Naive B cell (primary cell): ENCODE measurements around the gene TMPRSS3. TPM values are rescaled to one million over a fixed set of nuclear protein-coding genes. Genes with fewer than 3 reads are reported as not detected.

Experiments used
- ATAC-seq, 2 donors: fragments of 150-1000 bp; cut with Tn5 transposase; 2 replicates each; pipeline ENCODE4 v1.10.0; 2021; ENCODE audit warnings: low read depth in 2 of 2, mild to moderate bottlenecking in 2 of 2, moderate library complexity in 2 of 2
- DNase-seq: peaks from one replicate; pipeline ENCODE4 v3.0.0; 2022
- H3K27ac Mint-ChIP-seq, 6 donors: one replicate each; pipeline ENCODE4 v1.8.0; 2020 to 2022; ENCODE audit warnings: mild to moderate bottlenecking in 6 of 6, mixed read lengths in 6 of 6, moderate library complexity in 5 of 6, inconsistent platforms in 2 of 6
- H3K27me3 Mint-ChIP-seq, 3 donors: one replicate each; pipeline ENCODE4 v1.8.0; 2021 to 2022; ENCODE audit warnings: mixed read lengths in 3 of 3, mild to moderate bottlenecking in 1 of 3
- H3K36me3 Mint-ChIP-seq, 2 donors: one replicate each; pipeline ENCODE4 v1.8.0; 2020 to 2022; ENCODE audit warnings: mixed read lengths in 2 of 2, inconsistent platforms in 1 of 2, mild to moderate bottlenecking in 1 of 2
- H3K4me1 Mint-ChIP-seq, 3 donors: one replicate each; pipeline ENCODE4 v1.8.0; 2020 to 2022; ENCODE audit warnings: mixed read lengths in 3 of 3, inconsistent platforms in 1 of 3, mild to moderate bottlenecking in 1 of 3, moderate library complexity in 1 of 3
- H3K4me3 Mint-ChIP-seq, 8 donors: one replicate each; pipeline ENCODE4 v1.8.0; 2020 to 2022; ENCODE audit warnings: mild to moderate bottlenecking in 8 of 8, mixed read lengths in 8 of 8, moderate library complexity in 8 of 8, inconsistent platforms in 2 of 8
- H3K9me3 Mint-ChIP-seq, 7 donors: one replicate each; pipeline ENCODE4 v1.8.0; 2020 to 2022; ENCODE audit warnings: mixed read lengths in 7 of 7, mild to moderate bottlenecking in 5 of 7, inconsistent platforms in 2 of 7, moderate library complexity in 1 of 7
- polyA plus RNA-seq, 6 donors: library from polyadenylated mRNA; unstranded; fragments of 300-500 nt; fragmentation: Illumina TruSeq; gene quantifications; one replicate each; pipeline ENCODE4 v1.2.3, GENCODE V29; 2021; ENCODE audit warnings: low read depth in 6 of 6

The TMPRSS3 gene
- polyA plus RNA-seq, 6 donors from 2014 or later: not detected

DNA sequence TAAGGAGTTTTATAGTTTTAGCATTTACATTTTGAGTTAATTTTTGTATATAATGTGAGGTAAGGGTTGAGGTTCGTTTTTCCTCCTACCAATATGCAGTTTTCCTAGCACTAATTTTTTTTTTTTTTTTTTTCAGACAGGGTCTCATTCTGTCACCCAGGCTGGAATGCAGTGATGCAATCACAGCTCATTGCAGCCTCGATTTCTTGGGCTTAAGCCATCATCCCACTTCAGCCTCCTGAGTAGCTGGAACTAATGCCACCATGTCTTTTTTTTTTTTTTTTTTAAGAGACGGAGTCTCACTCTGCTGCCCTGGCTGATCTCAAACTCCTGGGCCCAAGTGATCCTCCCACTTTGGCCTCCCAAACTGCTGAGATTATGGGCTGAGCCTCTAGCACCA lies 5.3 kb upstream of the TMPRSS3 start:
- Mint-ChIP-seq H3K27ac (no peak overlapping the region), H3K27me3 (peaks cover 0 to 15% (median 10%) of the 10 kb centered on the region in 3 donors)

DNA sequence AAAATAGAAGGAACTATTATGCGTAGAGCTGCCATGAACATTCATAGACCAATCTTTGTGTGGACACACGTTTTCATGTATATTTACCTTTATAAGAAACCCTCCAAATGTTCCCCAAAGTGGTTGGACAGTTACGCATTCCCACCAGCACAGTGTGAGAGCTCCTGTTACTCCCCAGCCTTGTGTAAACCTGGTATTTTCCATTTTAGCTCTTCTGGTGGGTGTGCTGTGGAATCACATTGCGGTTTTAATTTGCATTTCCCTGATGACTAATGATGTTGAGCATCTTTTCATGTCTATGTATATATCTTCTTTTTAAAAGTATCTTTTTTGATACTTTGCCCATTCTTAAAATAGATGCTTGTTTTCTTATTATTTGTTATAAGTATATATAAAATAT lies 4.7 kb upstream of the TMPRSS3 start:
- Mint-ChIP-seq H3K36me3 (peaks cover 0 to 11% of the 10 kb centered on the region in 2 donors), H3K4me1 (peaks cover 0 to 8% (median 8%) of the 10 kb centered on the region in 3 donors), H3K27me3 (peaks cover 0 to 12% (median 10%) of the 10 kb centered on the region in 3 donors), H3K9me3 (peaks cover 0 to 10% (median 4%) of the 10 kb centered on the region in 7 donors), H3K4me3 (no peak overlapping the region), H3K27ac (no peak overlapping the region)
- no peak for ATAC-seq
- DNase-seq: no peak

More for the DNA sequence above, 5.3 kb upstream of the TMPRSS3 start:
- peaks cover 0 to 11% of the 10 kb centered on the region in 2 donors for H3K36me3 Mint-ChIP-seq
- ATAC-seq: no peak
- H3K4me3 Mint-ChIP-seq: no peak overlapping the region
- peaks cover 0 to 10% (median 4%) of the 10 kb centered on the region in 7 donors for H3K9me3 Mint-ChIP-seq
- no peak for DNase-seq
- H3K4me1 Mint-ChIP-seq: peaks cover 0 to 8% (median 8%) of the 10 kb centered on the region in 3 donors

DNA sequence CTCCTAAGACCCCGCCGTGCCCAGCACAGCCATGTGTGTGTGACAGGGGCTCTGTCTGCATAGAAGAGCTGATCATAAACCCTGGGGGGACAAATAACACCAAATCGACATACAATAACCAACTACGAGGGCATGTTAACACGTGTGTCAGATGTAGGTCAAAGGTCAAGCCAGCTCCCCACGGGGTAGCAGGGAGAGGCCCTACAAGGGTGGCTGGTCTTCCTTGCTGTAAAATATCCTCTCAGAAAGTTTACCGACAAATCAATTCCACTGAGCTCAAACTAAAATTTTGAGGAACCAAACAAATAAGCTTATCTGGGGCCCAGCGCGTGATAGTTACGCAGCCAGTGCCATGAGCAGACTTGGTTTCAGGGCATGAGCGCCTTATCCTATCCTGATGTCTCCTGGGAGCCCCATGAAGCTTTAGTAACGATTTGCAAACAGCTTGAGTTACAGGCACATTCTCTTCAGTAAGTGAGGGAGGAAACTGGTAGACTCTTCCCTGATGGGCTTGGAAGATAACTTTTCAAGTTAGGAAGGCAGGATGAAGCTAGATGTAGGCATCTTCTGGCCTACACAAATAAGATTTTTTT lies 2.7 kb upstream of the TMPRSS3 start:
- no peak overlapping the region for H3K27ac Mint-ChIP-seq
- peaks cover 0 to 20% (median 6%) of the 10 kb centered on the region in 3 donors for H3K27me3 Mint-ChIP-seq
- H3K4me1 Mint-ChIP-seq: peaks cover under 1 to 9% (median 8%) of the 10 kb centered on the region in 3 donors
- no peak for ATAC-seq
- no peak for DNase-seq
- H3K36me3 Mint-ChIP-seq: peaks cover 0 to 11% of the 10 kb centered on the region in 2 donors
- H3K4me3 Mint-ChIP-seq: no peak overlapping the region
- H3K9me3 Mint-ChIP-seq: peaks cover 0 to 10% (median 4%) of the 10 kb centered on the region in 7 donors

DNA sequence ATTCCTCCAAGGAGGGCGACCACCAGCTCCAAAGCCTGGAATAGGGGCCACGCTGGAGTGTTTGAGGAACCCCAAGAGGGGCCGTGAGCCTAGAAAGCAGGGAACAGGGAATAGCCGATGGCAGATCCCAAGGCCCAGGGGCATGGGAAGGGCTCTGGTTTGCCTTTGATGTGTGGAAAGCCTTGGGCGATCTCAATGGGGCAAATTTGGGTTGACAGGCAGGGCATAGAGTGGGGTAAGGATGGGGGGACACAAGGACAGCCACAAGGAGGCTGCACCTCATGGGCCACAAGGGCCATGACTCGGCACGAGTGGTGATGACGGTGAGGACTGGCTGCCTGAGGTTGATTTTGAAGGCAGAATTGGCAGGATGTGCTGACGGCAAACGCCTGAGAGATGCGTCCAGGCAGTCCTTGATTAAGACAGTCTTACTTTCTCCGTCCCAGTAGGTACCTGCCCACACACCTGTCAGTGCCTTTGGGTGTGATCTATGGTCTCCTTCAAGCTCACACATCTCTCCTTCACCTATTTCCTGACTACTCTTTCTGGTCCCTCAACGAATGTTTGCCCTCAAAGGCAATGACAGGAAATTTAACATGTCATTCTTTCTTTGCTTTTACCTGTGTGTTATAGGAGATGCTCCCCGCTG lies 2.0 kb upstream of the TMPRSS3 start:
- Mint-ChIP-seq H3K36me3 (peaks cover 0 to 11% of the 10 kb centered on the region in 2 donors), H3K4me1 (peaks cover 7 to 12% (median 12%) of the 10 kb centered on the region in 3 donors), H3K27me3 (peaks cover 0 to 20% (median 6%) of the 10 kb centered on the region in 3 donors), H3K9me3 (peaks cover 0 to 10% (median 4%) of the 10 kb centered on the region in 7 donors), H3K27ac (peak overlapping the region in 2 of 6 donors; percentile 45 to 75), H3K4me3 (no peak overlapping the region)
- no peak for DNase-seq
- no peak for ATAC-seq

DNA sequence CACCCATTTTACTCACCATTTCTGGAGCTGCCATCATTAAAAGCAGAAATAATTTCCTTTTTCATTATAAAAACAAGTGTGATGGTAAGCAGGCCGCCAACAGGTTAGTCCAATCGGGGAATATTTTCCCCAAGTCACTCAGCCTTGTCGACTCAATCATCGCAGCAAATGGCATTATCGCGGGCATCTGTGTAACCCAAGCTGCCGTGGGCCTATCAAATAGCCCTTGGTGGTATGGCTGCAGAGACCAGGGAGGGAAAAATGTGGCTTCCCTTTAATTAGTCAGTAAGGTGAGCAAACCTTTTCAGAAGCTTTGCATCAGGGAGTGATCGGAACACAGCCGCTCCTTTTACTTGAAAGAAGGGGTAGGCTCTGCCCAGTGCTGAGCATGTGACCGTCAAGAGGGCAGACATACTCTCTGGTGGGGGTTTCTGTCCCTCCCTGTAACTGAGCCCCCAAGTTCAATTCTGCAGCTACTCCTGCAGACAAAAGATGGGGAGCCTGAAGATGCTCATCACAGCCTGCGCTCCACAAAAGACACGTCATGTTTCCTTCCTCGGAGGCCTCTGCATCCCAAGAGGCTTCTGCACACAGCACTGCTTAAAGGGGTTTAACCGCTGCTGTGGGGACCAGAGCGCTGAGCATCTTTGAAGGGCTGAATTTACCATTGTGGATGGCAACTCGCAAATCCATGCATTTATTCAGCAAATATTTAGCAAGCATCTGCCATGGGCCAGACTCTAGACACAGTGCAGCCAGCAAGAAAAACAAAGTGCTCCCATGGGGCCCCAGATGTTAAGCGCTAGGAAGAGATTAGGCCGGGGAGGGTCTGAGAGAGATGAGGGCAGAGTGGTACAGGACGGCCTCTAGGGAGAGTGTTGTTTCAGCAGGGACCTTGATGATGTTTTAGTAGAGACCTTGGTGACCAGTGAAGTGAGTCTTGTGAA lies 1.2 kb upstream of the TMPRSS3 start:
- no peak for ATAC-seq
- no peak for DNase-seq
- peaks cover 3 to 23% (median 10%) of the 10 kb centered on the region in 3 donors for H3K27me3 Mint-ChIP-seq
- H3K27ac Mint-ChIP-seq: peak overlapping the region in 3 of 6 donors; percentile 29 to 75 (median 45)
- peaks cover 0 to 8% (median 4%) of the 10 kb centered on the region in 7 donors for H3K9me3 Mint-ChIP-seq
- H3K4me3 Mint-ChIP-seq: no peak overlapping the region
- H3K36me3 Mint-ChIP-seq: peaks cover 0 to 9% of the 10 kb centered on the region in 2 donors
- peaks cover 10 to 15% (median 12%) of the 10 kb centered on the region in 3 donors for H3K4me1 Mint-ChIP-seq

DNA sequence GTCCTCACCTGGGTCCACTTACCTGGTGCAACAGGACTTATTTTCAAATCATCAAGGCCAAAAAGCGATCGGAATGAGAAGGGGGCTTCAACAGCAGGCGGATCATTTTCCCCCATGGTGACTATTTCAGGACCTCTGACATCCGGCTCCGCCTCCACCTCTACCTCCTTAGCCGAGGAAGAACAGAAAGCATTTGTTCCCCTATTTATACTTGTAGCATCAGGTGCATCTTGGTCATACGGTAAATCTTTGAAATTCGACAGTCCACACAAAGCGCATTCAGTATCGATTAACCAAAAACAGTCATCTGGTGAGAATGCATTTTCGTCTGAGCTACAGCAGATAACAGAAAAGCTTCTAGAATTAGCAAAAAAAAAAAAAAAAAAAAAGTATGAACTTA lies 550 bp downstream of the TMPRSS3 start:
- H3K4me1 Mint-ChIP-seq: peaks cover 10 to 17% (median 12%) of the 10 kb centered on the region in 3 donors

DNA sequence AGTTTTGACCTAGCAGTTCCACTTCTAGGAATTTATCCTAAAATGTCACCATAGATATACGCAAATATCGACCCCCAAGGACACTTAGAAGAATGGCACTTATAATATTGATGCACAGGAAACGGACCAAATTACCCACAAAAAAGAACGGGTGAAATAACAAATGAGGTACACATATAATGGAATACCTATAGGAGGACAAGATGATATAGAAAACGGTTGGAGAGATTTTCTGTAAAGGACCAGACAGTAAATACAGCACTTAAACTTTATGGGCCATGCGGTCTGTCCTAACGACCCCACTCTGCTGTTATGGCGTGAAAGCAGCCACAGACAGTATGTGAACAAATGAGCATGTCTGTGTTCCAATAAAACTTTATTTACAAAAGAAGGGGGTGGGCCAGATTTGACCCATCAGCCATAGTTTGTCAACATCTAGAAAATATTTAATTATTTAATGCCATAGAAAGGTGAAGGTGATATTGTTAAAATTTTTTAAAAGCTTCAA lies 2.4 kb downstream of the TMPRSS3 start:
- Mint-ChIP-seq H3K36me3 (no peaks in the 10 kb centered on the region), H3K4me1 (peaks cover 12 to 17% (median 13%) of the 10 kb centered on the region in 3 donors), H3K27me3 (peaks cover 7 to 49% (median 26%) of the 10 kb centered on the region in 3 donors), H3K9me3 (no peaks in the 10 kb centered on the region), H3K27ac (no peak overlapping the region), H3K4me3 (peak overlapping the region in 1 of 8 donors; percentile 7)
- DNase-seq (no peak), ATAC-seq (no peak)

More for the DNA sequence above, 550 bp downstream of the TMPRSS3 start:
- peaks cover 7 to 35% (median 18%) of the 10 kb centered on the region in 3 donors for H3K27me3 Mint-ChIP-seq
- no peaks in the 10 kb centered on the region for H3K9me3 Mint-ChIP-seq
- H3K4me3 Mint-ChIP-seq: peak overlapping the region in 1 of 8 donors; percentile 22
- no peak for ATAC-seq
- no peak for DNase-seq
- H3K27ac Mint-ChIP-seq: peak overlapping the region in 1 of 6 donors; percentile 30
- H3K36me3 Mint-ChIP-seq: no peaks in the 10 kb centered on the region

DNA sequence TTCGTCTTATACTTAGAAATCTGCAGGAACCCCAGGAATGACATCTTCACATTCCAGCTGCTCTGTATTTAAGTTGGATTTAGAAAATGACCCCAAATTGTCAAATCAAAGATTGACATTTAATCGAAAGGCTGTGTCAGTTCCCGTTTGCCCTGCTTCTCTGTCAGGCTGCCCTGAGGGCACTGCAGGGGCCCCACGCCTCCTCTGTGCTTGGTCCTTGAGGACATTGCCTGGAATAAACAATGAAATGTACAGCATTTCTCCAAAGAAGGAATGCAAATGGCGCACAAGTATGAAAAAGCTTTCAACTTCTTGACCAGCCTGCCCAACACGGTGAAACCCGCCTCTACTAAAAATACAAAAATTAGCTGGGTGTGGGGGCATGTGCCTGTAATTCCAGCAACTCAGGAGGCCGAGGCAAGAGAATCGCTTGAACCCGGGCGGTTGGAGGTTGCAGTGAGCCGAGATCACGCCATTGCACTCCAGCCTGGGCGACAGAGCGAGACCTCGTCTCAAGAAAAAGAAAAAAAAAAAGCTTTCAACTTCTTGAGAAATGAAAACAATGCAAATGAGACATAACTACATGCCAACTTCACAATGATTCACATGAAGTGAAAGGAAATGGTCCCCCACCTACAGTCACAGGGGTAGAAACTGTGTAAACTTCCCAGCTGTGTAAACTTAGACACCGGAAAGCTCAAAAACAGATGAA lies 3.0 kb downstream of the TMPRSS3 start:
- Mint-ChIP-seq H3K4me3 (peak overlapping the region in 1 of 8 donors; percentile 7), H3K36me3 (no peaks in the 10 kb centered on the region), H3K27me3 (peaks cover 8 to 55% (median 30%) of the 10 kb centered on the region in 3 donors), H3K9me3 (no peaks in the 10 kb centered on the region), H3K27ac (no peak overlapping the region), H3K4me1 (peaks cover 12 to 14% (median 13%) of the 10 kb centered on the region in 3 donors)
- peak; percentile 58 to 90 for ATAC-seq
- peak; percentile 18 for DNase-seq

DNA sequence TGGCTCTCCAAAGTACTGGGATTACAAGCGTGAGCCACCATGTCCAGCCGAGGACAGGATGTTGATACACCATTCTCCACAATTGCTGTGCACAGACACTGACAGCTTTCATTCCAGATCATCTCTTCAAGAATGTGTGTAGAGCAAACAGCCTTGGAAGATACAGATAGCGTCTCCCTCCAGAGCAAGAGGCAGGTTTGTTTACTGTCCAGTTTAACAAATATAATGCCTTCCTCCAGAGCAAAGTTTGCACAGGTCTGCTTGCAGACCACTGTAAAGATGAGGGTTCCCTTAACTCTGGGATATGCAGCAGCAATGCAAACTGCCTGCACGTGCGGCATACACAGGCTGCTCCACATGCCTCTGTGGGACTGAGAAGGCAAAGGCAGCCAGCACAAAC lies 4.6 kb downstream of the TMPRSS3 start:
- Mint-ChIP-seq H3K4me3 (no peak overlapping the region), H3K27me3 (peaks cover 15 to 63% (median 39%) of the 10 kb centered on the region in 3 donors), H3K4me1 (peaks cover 4 to 15% (median 12%) of the 10 kb centered on the region in 3 donors), H3K27ac (no peak overlapping the region), H3K9me3 (no peaks in the 10 kb centered on the region), H3K36me3 (no peaks in the 10 kb centered on the region)
- ATAC-seq: no peak
- DNase-seq: no peak

DNA sequence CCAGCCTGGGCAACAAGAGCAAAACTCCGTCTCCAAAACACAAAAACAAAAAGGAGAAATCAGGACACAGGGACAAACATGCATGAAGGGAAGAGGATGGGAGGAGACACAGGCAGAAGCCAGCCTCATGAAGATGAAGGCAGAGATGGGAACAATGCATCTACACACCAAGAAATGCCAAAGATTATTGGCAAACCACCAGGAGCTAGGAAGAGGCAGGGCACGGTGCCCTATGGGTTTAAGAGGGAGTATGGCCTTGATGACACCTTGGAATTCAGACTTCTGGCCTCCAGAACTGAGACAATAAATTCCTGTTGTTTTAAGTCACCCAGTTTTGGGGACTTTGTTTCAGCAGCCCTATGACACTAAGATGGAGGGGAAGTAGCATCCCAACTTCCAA lies 5.2 kb downstream of the TMPRSS3 start:
- peaks cover 15 to 61% (median 39%) of the 10 kb centered on the region in 3 donors for H3K27me3 Mint-ChIP-seq
- no peaks in the 10 kb centered on the region for H3K9me3 Mint-ChIP-seq
- DNase-seq (no peak), ATAC-seq (no peak)
- H3K4me3 Mint-ChIP-seq: no peak overlapping the region
- peaks cover 4 to 17% (median 16%) of the 10 kb centered on the region in 3 donors for H3K4me1 Mint-ChIP-seq
- H3K36me3 Mint-ChIP-seq: no peaks in the 10 kb centered on the region
- no peak overlapping the region for H3K27ac Mint-ChIP-seq

DNA sequence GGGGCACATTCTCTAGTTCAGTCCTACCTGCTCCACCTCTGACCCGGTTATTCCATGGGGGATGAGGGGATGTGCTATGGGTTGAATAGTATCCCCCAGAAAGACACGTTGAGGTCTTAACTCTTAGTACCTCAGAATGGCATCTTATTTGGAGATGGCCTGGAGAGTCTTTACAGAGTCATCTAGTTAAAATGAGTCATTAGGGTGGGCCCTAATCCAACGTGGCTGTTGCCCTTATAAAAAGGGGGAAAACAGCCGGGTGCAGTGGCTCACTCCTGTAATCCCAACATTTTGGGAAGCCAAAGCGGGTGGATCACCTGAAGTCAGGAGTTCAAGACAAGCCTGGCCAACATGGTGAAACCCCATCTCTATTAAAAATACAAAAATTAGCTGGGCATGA lies 5.7 kb downstream of the TMPRSS3 start:
- Mint-ChIP-seq H3K27ac (no peak overlapping the region), H3K36me3 (peaks cover 0 to 3% of the 10 kb centered on the region in 2 donors), H3K27me3 (peaks cover 15 to 56% (median 39%) of the 10 kb centered on the region in 3 donors)

DNA sequence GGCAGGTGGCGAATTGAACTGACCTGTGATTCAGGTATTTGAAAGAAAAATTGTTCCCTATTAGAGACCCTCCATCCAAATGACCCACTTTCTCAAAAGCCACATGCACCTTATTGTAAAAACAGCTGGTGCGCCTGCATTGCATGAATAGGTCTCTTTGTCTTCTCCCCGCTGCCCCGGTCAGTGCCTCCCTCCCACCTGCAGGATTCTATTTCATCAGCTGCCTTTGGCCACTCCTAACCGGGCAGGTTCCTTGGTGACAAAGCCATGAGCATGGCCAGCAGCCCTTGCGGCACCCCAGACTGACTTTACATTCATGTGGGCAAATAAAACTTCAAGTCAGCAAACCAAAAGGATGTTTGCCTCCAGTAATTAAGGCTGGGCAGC lies 6.4 kb downstream of the TMPRSS3 start:
- Mint-ChIP-seq H3K27me3 (peaks cover 15 to 49% (median 39%) of the 10 kb centered on the region in 3 donors), H3K9me3 (peaks cover 0 to 5% (median 2%) of the 10 kb centered on the region in 7 donors), H3K27ac (no peak overlapping the region), H3K36me3 (peaks cover 0 to 8% of the 10 kb centered on the region in 2 donors), H3K4me1 (peaks cover 14 to 29% (median 26%) of the 10 kb centered on the region in 3 donors), H3K4me3 (peak overlapping the region in 1 of 8 donors; percentile 18)
- ATAC-seq (no peak), DNase-seq (no peak)

More for the DNA sequence above, 5.7 kb downstream of the TMPRSS3 start:
- Mint-ChIP-seq H3K9me3 (peaks cover 0 to 2% (median 0%) of the 10 kb centered on the region in 7 donors), H3K4me1 (peaks cover 6 to 21% (median 19%) of the 10 kb centered on the region in 3 donors), H3K4me3 (no peak overlapping the region)
- ATAC-seq (no peak), DNase-seq (no peak)
